Measurements from ENCODE around the gene ZBTB42. TPM values are rescaled to one million over a fixed set of nuclear protein-coding genes. Genes with fewer than 3 reads are reported as not detected.
A peak's percentile ranks its signal among the peaks of the same experiment; 100 is the strongest.
"Not testable (repeated sequence)": the region's sequence is repeated elsewhere in the genome, so short reads cannot be mapped to it uniquely, and the experiment has no call there.

ZBTB42 gene
- total RNA-seq, 1 experiment from 2014 or later: 9.5 TPM

- no peak for DNase-seq
- Histone ChIP-seq H3K4me3 (ENCODE audit: insufficient read depth, low read depth, low read length) (no peak overlapping the region), H3K27me3 (ENCODE audit: control insufficient read depth, insufficient read depth, low read length) (peaks cover 21% of the 10 kb centered on the region), H3K36me3 (replicated peaks; ENCODE audit: control insufficient read depth, insufficient read depth, low read length) (no peaks in the 10 kb centered on the region)
These were observed 2.5 kb downstream of the ZBTB42 start for GRCh38 chr14:104803280-104803911.

GRCh38 chr14:104803912-104804410, 3.1 kb downstream of the ZBTB42 start:
- Histone ChIP-seq H3K36me3 (replicated peaks; ENCODE audit: control insufficient read depth, insufficient read depth, low read length) (no peaks in the 10 kb centered on the region), H3K4me3 (ENCODE audit: insufficient read depth, low read depth, low read length) (no peak overlapping the region), H3K27me3 (ENCODE audit: control insufficient read depth, insufficient read depth, low read length) (peaks cover 18% of the 10 kb centered on the region)
- no peak for DNase-seq

- Histone ChIP-seq H3K4me3 (ENCODE audit: insufficient read depth, low read depth, low read length) (no peak overlapping the region), H3K36me3 (replicated peaks; ENCODE audit: control insufficient read depth, insufficient read depth, low read length) (no peaks in the 10 kb centered on the region), H3K27me3 (ENCODE audit: control insufficient read depth, insufficient read depth, low read length) (peaks cover 18% of the 10 kb centered on the region)
- DNase-seq: no peak
These were observed 3.8 kb downstream of the ZBTB42 start for GRCh38 chr14:104804481-104805325.

DNA sequence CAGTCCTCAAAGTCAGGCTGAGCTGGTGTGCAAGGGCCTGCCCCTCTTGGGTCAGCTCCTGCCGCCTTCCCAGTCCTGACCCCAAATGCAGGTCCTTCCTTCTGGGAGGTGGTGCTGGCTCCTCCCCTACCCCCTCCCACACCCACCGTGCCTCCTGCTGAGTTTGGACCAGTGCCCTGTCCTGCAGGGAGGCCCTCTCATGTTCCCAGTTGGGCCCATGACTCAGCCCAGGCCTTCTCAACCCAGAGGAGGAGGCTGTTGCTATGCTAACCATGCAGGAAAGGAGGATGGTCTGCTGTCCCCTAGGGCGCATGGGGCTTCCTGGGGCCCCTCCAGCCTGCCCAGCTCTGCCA, 4.4 kb downstream of the ZBTB42 start:
- DNase-seq: no peak
- Histone ChIP-seq H3K4me3 (ENCODE audit: insufficient read depth, low read depth, low read length) (no peak overlapping the region), H3K27me3 (ENCODE audit: control insufficient read depth, insufficient read depth, low read length) (peaks cover 18% of the 10 kb centered on the region), H3K36me3 (replicated peaks; ENCODE audit: control insufficient read depth, insufficient read depth, low read length) (no peaks in the 10 kb centered on the region)

GRCh38 chr14:104805941-104806624, 5.2 kb downstream of the ZBTB42 start:
- no peak for DNase-seq
- Histone ChIP-seq H3K36me3 (replicated peaks; ENCODE audit: control insufficient read depth, insufficient read depth, low read length) (no peaks in the 10 kb centered on the region), H3K27me3 (ENCODE audit: control insufficient read depth, insufficient read depth, low read length) (peaks cover 15% of the 10 kb centered on the region), H3K4me3 (ENCODE audit: insufficient read depth, low read depth, low read length) (no peak overlapping the region)

DNA sequence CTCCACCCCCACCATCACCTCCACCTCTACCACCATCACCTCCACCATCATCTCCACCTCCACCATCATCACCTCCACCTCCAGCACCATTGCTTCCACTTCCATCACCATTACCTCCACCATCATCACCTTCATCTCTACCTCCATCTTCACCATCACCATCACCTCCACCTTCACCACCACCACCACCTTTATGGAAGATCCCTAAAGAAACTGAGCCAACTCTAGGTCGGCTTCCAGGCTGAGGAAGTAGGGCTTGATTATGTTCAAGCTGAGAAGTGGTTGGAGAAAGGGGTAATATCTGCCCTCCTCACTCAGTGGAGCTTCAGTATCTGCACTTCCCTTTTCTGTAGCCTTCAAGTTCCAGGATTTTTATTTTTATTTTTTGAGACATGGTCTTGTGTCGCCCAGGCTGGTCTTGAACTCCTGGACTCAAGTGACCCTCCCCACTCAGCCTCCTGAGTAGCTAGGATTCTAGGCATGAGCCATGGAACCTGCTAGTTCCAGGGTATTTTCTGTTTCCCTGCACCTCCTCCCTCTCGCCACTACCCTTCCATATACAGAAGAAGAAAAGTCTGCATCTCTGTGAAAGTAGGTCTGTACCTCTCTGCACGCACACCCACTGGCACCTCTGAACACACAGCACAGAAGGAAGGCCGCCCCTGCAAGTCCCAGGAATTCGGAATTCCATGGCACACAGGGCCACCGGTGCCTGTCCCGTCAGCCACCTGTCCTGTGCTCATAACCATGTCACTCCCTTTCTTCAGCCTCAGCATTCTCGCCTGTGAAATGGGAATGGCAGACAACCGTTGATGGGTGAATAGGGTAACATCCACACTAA, 5.9 kb downstream of the ZBTB42 start:
- Histone ChIP-seq H3K4me3 (ENCODE audit: insufficient read depth, low read depth, low read length) (no peak overlapping the region), H3K27me3 (ENCODE audit: control insufficient read depth, insufficient read depth, low read length) (peaks cover 7% of the 10 kb centered on the region), H3K36me3 (replicated peaks; ENCODE audit: control insufficient read depth, insufficient read depth, low read length) (no peaks in the 10 kb centered on the region)
- no peak for DNase-seq

GRCh38 chr14:104808456-104808855, 7.6 kb downstream of the ZBTB42 start:
- H3K4me3 ChIP-seq (ENCODE audit: insufficient read depth, low read depth, low read length): no peak overlapping the region
- H3K27me3 ChIP-seq (ENCODE audit: control insufficient read depth, insufficient read depth, low read length): no peaks in the 10 kb centered on the region
- no peaks in the 10 kb centered on the region for H3K36me3 ChIP-seq (replicated peaks; ENCODE audit: control insufficient read depth, insufficient read depth, low read length)
- DNase-seq: peak; percentile 43

DNA sequence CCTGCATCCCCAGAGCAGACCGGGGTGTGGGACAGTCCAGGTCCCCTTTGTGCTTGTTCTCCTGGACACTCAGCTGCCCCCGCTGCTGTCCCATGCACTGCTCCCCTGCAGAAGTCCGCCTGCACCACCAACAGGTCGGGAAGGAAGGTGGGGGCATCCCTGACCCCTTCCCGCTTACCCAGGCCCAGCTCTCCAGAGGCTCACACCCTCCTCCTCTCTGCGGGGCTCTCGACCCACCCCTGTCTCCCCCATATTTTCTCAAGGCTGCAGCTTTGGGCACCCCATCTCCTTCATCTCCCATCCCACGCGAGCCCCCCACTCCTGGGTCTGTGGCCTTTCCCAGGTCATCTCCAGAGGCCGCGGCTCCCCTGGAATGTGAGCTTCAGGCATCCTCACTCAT, 9.4 kb downstream of the ZBTB42 start:
- no peaks in the 10 kb centered on the region for H3K36me3 ChIP-seq (replicated peaks; ENCODE audit: control insufficient read depth, insufficient read depth, low read length)
- no peak overlapping the region for H3K4me3 ChIP-seq (ENCODE audit: insufficient read depth, low read depth, low read length)
- H3K27me3 ChIP-seq (ENCODE audit: control insufficient read depth, insufficient read depth, low read length): no peaks in the 10 kb centered on the region
- DNase-seq: peak; percentile 21

GRCh38 chr14:104813286-104813685, 12.4 kb downstream of the ZBTB42 start:
- DNase-seq: peak; percentile 8
- no peaks in the 10 kb centered on the region; the same call in 1 of the 2 replicates for H3K27me3 ChIP-seq (ENCODE audit: control insufficient read depth, insufficient read depth, low read length)
- H3K4me3 ChIP-seq (ENCODE audit: insufficient read depth, low read depth, low read length): no peak overlapping the region
- H3K36me3 ChIP-seq (replicated peaks; ENCODE audit: control insufficient read depth, insufficient read depth, low read length): no peaks in the 10 kb centered on the region

DNA sequence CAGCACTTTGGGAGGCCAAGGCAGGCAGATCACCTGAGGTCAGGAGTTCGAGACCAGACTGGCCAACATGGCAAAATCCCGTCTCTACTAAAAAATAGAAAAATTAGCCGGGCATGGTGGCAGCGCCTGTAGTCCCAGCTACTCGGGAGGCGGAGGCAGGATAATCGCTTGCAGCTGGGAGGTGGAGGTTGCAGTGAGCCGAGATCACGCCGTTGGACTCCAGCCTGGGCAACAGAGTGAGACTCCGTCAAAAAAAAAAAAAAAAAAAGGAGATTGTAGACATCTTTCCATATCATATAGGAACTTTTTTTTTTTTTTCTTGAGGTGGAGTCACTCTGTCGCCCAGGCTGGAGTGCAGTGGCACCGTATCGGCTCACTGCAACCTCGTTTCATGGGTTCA, 13.8 kb downstream of the ZBTB42 start:
- not testable (repeated sequence) for H3K27me3 ChIP-seq (ENCODE audit: control insufficient read depth, insufficient read depth, low read length); H3K4me3 ChIP-seq (ENCODE audit: insufficient read depth, low read depth, low read length); DNase-seq; H3K36me3 ChIP-seq (replicated peaks; ENCODE audit: control insufficient read depth, insufficient read depth, low read length)

DNA sequence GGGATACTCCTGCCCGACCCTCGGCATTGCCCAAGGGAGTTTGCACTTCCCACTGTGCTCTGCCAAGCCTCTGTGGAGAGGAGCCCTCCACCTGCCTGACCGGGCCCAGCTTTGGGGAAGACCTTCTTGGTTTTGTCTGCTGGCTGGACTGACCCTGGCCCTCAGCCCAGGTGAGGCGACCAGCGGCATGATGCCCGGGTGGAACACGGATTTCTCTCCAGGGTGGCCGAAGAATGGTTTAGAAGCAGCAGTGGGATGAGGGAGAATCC, 15.6 kb downstream of the ZBTB42 start:
- Histone ChIP-seq H3K36me3 (replicated peaks; ENCODE audit: control insufficient read depth, insufficient read depth, low read length) (no peaks in the 10 kb centered on the region), H3K4me3 (ENCODE audit: insufficient read depth, low read depth, low read length) (peak overlapping the region; percentile 94), H3K27me3 (ENCODE audit: control insufficient read depth, insufficient read depth, low read length) (no peaks in the 10 kb centered on the region; the same call in 1 of the 2 replicates)
- DNase-seq: no peak

DNA sequence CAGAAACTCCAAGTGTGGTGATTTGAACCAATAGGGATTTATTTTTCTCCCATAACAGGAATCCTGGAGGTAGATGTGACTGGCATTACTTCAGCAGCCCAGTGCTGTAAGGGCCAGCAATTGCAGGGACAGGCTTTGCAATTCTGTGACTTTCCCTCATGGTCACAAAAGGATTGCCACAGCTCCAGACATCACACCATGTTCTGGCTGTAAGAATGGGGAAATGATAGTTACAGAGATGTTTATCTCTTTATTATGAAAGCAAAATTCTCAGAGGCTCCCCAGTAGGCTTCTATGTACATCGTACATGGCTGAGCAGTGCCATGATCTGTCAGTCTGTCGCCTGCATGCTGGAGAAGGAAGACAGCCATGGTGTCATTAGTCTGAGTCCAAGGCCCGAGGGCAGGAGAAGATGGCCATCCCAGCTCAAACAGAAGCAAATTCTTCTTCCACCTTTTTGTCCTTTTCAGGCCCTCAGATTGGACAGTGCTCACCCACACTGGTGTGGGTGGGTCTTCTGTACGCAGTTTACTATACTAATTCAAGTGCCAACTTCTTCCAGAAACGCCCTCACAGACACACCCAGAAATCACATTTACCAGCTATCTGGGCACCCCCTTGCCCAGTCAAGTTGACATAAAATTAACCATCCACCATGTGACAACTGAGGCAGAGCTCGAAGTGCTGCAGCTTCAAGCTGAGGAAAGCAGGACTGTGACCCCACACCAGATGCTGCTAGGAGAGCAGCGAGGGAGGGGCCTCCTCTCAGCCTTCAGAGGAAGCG, 17.2 kb downstream of the ZBTB42 start:
- Histone ChIP-seq H3K4me3 (ENCODE audit: insufficient read depth, low read depth, low read length) (no peak overlapping the region), H3K27me3 (ENCODE audit: control insufficient read depth, insufficient read depth, low read length) (no peaks in the 10 kb centered on the region; the same call in 1 of the 2 replicates), H3K36me3 (replicated peaks; ENCODE audit: control insufficient read depth, insufficient read depth, low read length) (no peaks in the 10 kb centered on the region)
- DNase-seq: no peak

GRCh38 chr14:104818714-104819161, 17.8 kb downstream of the ZBTB42 start:
- DNase-seq: peak; percentile 18
- H3K27me3 ChIP-seq (ENCODE audit: control insufficient read depth, insufficient read depth, low read length): no peaks in the 10 kb centered on the region; the same call in 1 of the 2 replicates
- no peak overlapping the region for H3K4me3 ChIP-seq (ENCODE audit: insufficient read depth, low read depth, low read length)
- no peaks in the 10 kb centered on the region for H3K36me3 ChIP-seq (replicated peaks; ENCODE audit: control insufficient read depth, insufficient read depth, low read length)
